Adrenal gland (tissue), 5 donors: ENCODE data around the gene ZCCHC9.

Source experiments
- POLR2A ChIP-seq, 2 donors: fragments of 450-650 bp; IDR thresholded peaks; one replicate each; pipeline ENCODE4 v1.6.1; 2017; ENCODE audit warnings: antibody characterized with exemption in 2 of 2, mild to moderate bottlenecking in 2 of 2, moderate library complexity in 1 of 2
- TF ChIP-seq, protein P1 (sequence below), 6 experiments: fragments of 450-650 bp in 4 of 6; fragments of 200-600 bp in 2 of 6; sonication (generic) in 1 of 6; IDR thresholded peaks; 1 replicate in 5 of 6; 2 replicates in 1 of 6; pipeline versions ENCODE4 v1.5.1 to v1.8.0; 2016 to 2021; ENCODE audit warnings: antibody characterized with exemption in 6 of 6, mild to moderate bottlenecking in 2 of 6, moderate library complexity in 1 of 6
- donor health status: DM: no; HTN: no; CAD: no.

DNA sequence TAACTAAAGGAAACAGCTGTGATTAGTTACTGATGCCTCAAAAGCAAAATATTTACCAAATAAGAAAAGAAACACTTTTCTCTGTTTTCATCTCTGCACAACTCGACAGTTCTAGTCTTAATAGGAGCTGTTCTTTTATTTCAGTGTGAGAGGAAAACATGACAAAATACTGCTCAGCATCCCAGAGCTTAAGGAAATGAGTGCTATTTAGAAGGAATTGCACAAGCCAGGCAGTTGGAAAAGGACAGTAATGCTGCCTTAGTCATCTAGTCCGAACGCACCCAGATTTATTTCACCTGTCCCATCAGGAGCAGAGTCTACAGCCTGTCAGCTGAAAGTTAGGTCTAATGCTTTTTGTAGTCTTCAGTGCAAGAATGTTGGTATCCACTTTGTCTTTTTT lies 12.3 kb downstream of the ZCCHC9 start:
- TF ChIP-seq, protein P1, sequence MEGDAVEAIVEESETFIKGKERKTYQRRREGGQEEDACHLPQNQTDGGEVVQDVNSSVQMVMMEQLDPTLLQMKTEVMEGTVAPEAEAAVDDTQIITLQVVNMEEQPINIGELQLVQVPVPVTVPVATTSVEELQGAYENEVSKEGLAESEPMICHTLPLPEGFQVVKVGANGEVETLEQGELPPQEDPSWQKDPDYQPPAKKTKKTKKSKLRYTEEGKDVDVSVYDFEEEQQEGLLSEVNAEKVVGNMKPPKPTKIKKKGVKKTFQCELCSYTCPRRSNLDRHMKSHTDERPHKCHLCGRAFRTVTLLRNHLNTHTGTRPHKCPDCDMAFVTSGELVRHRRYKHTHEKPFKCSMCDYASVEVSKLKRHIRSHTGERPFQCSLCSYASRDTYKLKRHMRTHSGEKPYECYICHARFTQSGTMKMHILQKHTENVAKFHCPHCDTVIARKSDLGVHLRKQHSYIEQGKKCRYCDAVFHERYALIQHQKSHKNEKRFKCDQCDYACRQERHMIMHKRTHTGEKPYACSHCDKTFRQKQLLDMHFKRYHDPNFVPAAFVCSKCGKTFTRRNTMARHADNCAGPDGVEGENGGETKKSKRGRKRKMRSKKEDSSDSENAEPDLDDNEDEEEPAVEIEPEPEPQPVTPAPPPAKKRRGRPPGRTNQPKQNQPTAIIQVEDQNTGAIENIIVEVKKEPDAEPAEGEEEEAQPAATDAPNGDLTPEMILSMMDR (IDR thresholded peaks at IDR 0.05): no peak
- TF ChIP-seq POLR2A (IDR thresholded peaks at IDR 0.05): no peak
